Inflammatory macrophage treated with lipopolysaccharide for 4 hours (primary cell): Measurements from ENCODE around the gene FLT3LG.

Source experiments
- DNase-seq: peaks from one replicate; pipeline ENCODE4 v3.0.0-alpha.2; 2020

The FLT3LG gene

DNA sequence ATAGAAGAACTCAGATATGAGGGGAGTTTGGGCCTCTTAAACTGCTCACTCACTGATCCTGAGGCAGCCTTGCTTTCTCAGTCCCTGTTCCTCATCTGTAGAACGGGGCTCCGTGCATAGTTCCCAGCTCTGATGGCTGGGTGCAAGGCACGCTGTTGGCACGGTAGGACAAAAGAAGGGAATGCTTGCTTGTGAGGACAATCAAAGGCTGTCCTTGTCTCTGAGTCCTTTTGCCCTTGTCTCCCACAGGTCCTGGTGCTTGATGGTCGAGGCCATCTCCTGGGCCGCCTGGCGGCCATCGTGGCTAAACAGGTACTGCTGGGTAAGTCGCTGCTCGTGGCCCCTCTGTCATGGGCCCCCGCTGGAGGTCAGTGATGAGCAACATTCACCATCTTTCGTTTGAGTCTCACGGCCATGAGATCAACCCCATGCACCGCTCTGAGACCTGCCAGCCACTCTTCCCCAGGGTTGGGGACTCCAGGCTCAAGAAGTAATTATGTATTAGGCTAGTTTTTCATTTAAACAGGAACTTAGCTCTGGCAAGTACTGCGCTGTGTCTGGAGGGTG, 15.7 kb downstream of the FLT3LG start:
- DNase-seq = no peak

DNA sequence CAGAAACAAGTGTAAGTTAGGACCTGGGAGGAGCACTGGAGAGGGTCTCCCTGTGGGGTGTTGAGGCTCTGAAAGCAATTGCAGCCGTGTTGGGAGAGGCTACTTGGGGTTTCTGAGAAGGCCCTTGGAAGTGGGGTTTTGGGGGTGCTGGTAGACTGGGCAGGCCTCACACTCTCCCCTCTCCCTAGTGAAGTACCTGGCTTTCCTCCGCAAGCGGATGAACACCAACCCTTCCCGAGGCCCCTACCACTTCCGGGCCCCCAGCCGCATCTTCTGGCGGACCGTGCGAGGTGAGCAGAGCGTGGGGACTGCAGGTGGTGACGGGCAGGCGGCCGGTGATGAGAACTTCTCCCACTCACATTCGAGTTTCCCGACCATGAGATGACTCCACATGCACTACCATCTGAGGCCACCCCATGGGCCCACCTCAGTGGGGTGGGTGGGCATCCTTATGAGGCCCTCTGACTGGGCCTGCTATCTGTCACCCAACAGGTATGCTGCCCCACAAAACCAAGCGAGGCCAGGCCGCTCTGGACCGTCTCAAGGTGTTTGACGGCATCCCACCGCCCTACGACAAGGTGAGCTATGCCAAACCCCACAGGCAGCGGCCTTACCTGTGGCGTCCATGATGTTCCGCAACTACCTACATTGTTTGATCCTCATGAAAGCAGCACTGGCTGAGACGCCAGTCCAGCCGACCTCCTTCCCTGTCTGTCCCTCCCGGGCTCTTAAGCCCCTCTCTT, 16.4 kb downstream of the FLT3LG start:
- no peak for DNase-seq

DNA sequence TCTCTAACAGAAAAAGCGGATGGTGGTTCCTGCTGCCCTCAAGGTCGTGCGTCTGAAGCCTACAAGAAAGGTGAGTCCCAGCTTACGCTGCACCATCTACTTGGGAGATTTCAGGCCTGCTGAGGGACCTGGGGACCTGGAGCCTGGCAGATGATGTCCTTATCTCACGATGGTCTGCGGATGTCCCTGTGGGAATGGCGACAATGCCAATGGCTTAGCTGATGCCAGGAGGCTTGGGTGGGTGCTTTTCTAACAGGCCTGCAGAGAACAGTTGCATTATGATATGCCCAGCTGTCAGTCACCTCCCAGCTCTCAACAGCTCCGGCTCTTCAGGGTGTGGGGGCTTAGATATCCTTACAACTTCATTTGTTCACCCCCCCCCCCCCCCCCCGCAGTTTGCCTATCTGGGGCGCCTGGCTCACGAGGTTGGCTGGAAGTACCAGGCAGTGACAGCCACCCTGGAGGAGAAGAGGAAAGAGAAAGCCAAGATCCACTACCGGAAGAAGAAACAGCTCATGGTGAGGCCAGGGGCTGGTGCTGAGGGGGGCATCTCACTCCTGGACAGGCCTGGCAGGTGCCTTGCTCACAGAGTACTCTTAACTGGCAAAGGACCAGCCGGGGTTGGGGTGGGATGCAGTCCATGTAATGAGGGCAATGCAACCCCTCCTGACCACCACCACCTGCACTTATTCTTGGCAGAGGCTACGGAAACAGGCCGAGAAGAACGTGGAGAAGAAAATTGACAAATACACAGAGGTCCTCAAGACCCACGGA, 17.2 kb downstream of the FLT3LG start:
- no peak for DNase-seq

DNA sequence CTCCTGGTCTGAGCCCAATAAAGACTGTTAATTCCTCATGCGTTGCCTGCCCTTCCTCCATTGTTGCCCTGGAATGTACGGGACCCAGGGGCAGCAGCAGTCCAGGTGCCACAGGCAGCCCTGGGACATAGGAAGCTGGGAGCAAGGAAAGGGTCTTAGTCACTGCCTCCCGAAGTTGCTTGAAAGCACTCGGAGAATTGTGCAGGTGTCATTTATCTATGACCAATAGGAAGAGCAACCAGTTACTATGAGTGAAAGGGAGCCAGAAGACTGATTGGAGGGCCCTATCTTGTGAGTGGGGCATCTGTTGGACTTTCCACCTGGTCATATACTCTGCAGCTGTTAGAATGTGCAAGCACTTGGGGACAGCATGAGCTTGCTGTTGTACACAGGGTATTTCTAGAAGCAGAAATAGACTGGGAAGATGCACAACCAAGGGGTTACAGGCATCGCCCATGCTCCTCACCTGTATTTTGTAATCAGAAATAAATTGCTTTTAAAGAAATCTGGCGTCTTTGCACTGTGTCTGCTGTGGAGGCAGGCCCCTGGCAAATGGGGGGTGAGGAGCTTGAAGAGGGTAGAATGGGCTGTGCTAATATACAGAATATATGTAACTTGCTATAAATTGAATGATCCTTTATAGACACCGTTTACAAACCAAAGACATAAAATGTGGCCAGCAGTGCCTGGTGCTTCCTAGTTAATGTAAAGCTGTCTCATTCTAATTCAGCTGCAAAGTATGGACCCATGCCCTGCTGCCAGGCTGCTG, 18.0 kb downstream of the FLT3LG start:
- DNase-seq = no peak

DNA sequence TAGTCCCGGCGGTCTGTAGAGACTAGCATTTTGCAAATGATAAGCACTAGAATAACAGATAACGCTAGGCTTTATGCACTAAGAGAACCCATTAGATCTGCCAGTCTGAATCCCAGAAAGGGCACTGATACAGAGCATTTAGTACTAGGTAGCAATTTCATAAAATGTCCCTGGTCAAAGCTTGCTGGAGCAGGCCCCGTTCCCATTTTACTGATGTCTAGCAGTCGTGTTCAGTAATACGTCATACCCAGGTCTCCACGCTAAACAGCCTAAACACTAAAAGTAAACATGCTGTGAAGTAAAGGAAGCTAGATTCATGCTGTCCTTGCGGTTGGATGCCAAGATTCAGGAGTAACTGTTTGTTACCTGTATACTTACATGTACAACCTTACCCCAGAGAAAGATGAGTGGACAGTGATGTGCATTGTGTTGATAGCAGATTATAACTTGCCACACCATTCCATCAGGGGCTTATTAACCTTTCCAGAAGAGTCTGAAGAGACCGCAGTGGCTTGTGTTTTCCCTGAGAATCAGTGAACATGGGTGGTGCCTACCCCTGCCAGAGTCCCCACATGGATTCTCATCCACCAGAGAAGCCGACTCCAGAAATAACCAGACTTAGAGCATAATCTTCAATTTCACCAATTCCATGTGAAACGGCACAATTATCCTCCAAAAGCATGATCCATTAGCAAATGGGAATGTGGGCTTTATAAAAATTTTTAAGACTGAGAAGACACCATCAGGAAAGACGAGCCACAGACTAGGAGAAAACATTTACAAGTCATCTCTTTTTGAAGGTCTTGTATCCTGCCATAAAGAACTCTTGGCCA, 18.8 kb downstream of the FLT3LG start:
- no peak for DNase-seq

DNA sequence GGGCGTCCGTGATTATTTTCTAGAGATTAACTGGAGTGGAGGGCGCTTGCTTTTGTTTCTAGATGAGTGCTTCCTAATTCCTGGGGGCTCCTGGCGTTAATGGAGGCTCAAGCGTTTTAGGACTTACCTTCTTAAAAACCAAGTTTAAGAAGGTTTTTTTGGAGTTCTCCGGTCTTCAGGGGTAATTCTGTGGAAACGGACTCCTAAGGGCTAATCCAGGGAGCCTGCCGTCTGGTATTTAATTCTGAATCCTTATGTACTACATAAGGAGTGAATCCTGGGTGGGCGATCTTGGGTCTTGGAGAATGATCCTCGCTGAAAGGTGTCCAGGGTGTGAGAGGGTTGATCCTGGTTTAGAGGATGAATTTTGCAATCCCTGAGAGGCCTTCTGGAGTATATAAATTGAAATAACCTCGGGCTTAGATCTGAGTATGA, 22.6 kb downstream of the FLT3LG start:
- no peak for DNase-seq

DNA sequence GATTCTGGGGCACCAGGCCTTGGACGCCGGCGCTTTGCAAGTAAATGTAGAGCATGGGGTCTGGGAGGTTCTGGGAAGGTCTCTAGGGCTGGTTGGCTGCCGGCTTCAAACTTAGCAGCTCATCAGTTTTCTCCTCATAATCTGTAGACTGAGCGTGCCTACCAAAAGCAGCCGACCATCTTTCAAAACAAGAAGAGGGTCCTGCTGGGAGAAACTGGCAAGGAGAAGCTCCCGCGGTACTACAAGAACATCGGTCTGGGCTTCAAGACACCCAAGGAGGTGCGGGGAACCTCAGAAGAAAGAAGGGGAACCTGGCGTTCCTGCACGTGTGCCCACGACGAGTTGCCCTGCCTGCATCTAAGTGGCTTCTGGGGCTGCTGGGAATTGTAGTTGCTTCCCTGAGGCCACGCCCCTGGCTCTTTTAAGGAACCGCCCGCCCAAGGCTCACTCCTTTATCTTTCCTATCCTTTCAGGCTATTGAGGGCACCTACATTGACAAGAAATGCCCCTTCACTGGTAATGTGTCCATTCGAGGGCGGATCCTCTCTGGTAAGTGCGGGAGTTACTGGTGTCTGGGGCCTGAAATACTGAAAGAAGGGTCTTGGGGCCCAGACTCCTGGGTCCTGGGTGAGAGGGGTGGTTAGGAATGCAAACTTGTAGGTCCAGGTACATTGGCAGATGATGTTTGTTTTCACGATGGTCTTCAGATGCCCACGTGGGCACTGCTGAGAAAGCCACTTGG, 23.2 kb downstream of the FLT3LG start:
- peak; percentile 90 for DNase-seq

DNA sequence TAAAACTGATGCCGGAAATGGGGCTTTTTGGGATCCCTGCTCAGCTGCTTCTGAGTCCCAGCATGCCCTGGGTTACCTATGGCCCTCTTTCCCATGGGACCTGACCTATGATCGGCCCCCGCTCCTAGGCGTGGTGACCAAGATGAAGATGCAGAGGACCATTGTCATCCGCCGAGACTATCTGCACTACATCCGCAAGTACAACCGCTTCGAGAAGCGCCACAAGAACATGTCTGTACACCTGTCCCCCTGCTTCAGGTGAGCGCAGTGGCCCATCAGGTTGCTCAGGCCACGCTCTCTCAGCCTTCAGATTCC, 23.7 kb downstream of the FLT3LG start:
- DNase-seq = no peak

DNA sequence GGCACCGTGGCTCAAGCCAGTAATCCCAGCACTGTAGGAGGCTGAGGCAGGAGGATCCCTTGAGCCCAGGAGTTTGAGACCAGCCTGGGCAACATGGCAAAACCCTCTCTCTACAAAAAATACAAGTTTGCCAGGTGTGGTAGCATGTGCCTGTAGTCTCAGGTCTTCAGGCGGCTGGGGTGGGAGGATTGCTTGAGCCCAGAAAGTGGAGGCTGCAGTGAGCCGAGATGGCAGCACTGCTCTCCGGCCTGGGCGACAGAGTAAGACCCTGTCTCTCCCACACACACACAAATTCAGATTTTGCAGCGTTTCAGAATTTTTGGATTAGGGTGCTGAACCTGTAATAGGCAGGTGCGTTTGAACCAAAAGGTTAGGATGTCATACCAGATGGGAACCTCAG, 24.5 kb downstream of the FLT3LG start:
- no peak for DNase-seq

DNA sequence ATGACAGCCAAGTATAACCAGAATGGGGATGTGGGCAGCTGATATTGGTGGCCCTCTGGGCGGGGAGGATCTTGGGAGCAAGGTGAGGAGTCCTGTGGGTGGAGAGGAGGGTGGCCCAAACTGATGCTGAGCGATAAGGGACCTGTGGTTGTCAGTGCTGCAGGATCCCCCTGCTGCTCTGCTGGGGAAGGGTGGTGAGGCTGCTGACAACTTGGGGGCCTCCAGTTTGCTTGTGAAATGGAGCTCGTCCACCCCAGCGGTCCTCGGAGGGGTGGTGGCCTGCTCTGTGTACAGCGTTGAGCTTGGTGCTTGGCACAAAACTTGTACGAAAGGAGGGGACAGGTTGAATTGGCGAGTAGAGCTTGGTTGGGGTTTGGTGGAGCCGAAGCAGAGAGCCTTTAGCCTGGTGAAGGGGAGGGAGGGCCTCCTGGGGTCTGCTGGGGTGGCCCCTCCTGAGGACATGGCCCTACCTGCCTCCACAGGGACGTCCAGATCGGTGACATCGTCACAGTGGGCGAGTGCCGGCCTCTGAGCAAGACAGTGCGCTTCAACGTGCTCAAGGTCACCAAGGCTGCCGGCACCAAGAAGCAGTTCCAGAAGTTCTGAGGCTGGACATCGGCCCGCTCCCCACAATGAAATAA, 25.1 kb downstream of the FLT3LG start:
- no peak for DNase-seq

DNA sequence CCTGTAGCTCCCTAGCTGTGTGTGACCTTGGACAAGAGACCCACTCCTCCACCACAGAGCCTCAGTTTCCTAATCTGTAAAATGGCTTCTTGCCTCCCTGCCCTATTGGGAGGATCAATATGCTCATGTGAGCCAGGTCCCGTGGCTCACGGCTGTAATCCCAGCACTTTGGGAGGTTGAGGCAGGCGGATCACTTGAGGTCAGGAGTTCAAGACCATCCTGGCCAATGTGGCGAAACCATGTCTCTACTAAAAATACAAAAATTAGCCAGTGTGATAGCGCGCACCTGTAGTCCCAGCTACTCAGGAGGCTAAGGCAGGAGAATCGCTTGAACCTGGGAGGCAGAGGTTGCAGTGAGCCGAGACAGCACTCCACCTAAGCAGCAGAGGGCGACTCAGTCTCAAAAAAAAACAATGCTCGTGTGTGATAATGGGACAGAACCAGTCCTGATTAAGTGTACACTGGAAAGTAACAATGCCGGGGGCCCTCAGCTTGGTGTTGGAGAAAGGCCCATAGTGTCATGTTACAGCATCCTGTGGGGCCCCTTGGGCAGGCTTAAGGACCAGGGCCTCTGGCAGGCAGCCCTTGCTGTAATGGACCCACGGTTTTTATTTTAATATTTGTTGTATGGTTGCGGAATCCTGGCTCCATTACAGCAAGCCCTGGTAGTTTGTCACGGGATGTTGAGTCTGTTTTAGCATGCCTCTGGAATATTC, 29.0 kb downstream of the FLT3LG start:
- DNase-seq = peak; percentile 45

DNA sequence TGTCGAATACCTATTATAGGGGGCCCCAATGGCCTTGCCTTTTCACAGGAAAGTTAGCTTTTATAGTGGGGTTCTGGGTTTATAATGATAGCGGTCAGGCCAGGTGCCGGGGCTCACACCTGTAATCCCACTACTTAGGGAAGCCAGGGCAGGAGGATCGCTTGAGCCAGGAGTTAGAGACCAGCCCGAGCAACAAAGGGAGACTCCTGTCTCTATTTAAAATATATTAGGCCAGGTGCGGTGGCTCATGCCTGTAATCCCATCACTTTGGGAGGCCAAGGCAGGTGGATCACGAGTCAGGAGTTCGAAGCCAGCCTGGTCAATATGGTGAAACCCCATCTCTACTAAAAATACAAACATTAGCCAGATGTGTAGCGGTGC, 29.6 kb downstream of the FLT3LG start:
- DNase-seq = no peak

DNA sequence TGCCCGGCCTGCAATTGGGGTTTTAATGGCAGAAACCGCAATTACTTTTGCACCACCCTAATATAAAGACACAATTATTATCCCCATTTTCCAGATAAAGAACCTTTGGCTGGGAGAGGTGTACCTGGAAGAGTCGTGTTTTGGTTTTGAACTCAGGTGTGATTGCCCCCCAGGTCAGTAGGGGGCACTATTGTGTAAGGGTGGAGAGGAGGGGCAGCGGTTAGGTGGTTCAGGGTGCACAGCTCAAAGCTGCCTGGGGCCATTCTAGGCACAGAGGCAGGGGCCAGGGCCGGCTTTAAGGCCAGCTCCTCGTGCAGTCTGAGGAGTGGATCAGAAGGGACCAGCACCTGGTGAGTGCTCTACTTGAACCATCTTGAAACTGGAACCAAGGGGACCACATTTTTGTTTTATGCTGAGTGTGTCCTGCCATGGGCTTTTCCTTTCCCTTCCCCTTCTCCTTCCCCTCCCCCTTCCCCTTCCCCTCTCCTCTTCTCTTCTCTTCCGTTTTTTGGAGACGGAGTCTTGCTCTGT, 32.6 kb downstream of the FLT3LG start:
- peak; percentile 78 for DNase-seq

DNA sequence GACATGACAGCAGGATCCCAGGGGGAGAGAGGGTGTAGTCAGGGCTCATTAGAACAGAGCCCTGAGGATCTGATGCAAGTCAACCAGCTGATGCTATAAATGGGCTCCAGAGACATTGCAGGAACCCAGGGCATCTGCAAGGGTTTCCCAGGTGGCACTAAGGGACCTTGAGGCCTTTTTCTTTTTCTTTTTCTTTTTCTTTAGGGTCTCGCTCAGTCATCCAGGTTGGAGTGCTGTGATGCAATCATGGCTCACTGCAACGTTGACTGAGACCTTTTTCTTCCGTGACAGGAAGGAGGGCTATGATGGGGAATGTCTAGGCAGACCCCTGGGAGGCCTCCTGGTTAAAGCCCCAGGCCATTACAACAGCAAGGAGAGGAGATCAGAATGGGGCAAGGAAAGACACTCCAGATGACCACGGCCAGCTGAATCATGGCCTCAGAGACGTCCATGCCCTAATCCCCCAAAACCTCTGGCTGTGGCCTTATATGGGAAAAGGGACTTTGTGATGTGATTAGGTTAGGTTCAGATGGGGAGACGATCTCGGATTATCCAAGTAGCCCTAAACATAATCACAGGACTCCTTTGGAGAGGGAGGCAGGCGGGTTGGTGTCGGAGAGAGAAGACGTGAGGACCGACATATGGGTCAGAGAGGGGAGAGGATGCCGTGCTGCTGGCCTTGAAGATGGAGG, 33.9 kb downstream of the FLT3LG start:
- no peak for DNase-seq

DNA sequence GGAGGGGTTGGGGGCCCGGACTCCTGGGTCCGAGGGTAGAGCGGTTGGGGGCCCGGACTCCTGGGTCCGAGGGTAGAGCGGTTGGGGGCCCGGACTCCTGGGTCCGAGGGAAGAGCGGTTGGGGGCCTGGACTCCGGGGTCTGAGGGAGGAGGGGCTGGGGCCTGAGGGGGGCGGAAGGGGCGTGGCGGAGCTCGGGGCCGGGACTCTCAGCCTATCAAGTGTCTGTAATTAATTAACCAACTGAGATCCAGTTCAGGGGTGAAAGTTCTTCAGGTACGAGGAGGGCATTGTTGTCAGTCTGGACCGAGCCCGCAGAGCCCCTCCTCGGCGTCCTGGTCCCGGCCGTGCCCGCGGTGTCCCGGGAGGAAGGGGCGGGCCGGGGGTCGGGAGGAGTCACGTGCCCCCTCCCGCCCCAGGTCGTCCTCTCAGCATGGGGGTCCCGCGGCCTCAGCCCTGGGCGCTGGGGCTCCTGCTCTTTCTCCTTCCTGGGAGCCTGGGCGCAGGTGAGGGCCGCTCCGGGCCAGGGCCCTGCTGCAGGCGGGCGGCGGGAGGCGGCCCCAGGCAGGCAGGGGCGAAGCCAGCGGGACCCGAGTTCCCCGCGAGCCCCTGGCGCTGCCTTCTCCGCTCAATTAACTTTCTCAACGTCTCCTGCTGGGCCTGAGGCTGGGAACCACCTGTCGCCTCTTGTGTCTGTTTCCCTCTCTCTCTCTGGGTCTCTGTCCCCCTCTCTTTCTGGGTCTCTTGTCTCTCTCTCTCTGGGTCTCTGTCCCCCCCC, 39.1 kb downstream of the FLT3LG start:
- DNase-seq = no peak

DNA sequence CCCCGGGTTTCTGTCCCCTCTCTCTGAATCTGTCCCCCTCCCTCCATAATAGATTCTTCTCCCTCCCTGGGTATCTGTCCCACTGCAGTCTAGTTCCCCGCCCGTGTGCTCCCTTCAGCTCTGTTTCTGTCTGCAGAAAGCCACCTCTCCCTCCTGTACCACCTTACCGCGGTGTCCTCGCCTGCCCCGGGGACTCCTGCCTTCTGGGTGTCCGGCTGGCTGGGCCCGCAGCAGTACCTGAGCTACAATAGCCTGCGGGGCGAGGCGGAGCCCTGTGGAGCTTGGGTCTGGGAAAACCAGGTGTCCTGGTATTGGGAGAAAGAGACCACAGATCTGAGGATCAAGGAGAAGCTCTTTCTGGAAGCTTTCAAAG, 39.7 kb downstream of the FLT3LG start:
- no peak for DNase-seq

DNA sequence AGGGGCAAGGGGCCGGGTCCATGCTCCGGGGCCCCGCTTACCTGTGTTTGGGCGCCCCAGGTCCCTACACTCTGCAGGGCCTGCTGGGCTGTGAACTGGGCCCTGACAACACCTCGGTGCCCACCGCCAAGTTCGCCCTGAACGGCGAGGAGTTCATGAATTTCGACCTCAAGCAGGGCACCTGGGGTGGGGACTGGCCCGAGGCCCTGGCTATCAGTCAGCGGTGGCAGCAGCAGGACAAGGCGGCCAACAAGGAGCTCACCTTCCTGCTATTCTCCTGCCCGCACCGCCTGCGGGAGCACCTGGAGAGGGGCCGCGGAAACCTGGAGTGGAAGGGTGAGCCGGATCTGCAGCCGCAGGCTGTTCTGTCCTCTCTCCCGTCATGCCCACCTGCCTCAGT, 40.1 kb downstream of the FLT3LG start:
- no peak for DNase-seq

DNA sequence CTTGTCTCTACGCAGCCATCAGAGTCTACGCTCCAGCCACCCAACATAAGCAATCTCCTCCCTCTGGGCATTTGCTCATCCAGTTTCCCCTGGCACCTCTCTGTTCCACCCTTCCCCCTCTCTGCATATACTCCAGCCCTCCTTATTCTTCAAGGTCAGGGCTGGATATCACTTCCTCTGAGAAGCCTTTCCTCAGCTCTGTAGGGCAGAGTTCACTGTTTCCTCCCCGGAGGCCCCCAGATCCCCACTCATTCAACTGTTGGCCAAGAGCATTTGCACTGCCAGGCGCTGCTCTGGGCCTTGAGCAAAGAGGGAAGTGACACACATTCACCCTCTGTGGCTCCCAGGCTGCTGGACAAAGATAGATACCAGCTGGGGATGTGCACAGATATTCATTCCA, 41.8 kb downstream of the FLT3LG start:
- DNase-seq = peak; percentile 95

DNA sequence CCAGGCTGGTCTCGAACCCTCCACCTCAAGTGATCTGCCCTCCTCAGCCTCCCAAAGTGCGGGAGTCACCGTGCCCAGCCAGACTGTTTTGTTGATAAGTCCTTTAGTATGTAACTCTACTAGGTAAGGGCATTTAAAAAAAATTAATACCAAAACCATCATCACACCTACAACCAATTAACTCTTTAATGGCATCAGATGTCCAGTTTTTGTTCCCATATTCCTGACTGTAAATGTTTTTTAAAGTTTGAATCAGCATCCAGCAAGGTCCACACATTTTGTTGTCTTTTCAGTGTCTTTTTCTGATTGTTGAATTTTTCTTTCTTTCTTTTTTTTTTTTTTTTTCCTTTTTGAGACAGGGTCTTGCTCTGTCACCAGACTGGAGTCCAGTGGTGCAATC, 44.0 kb downstream of the FLT3LG start:
- no peak for DNase-seq
